ENCODE measurements around the gene KLF15.

DNA sequence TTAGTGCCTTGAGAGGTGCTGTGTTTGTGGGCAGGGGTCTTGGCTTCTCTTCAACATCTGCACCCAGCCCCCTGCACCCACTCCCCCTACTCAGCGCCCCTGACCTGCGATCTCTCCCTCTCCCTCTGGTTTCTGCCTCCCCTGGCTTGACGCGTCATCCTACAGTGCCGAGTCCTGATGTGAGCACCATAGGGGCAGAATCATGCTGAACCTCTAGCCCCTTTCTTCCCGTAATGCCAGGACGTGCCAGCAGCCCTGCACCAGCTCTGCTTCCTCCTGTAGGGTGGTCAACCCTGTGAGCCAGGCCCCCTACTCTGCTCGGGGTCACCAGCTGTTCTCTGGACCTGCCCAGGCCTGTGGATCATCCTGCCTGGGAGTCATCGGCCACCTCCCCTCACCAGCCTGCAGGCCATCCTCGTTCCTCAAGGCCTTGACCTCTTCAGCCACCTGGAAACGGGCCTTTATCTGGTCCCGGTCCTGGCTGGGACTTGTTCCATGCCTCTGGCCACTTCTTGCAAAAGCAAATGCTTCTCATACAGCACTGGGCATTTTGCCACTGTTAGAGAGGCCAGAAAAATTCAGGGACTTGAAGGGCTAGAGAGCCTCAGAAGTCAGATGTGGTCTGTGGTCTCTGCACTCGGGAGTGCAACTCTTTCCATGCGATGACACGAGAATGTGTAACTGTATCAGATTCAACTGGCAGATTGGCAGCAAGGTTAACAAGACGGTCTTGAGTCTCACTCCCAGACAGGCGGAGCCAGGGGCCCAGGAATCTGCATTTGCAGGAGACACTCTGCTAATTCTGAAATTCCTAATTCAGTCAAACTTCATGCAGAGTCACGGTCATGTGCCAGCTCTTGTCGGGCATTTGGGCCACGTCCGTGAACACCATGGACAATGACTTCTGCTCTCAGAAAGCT is 16.7 kb upstream of the KLF15 start:
- TF ChIP-seq, protein P1, sequence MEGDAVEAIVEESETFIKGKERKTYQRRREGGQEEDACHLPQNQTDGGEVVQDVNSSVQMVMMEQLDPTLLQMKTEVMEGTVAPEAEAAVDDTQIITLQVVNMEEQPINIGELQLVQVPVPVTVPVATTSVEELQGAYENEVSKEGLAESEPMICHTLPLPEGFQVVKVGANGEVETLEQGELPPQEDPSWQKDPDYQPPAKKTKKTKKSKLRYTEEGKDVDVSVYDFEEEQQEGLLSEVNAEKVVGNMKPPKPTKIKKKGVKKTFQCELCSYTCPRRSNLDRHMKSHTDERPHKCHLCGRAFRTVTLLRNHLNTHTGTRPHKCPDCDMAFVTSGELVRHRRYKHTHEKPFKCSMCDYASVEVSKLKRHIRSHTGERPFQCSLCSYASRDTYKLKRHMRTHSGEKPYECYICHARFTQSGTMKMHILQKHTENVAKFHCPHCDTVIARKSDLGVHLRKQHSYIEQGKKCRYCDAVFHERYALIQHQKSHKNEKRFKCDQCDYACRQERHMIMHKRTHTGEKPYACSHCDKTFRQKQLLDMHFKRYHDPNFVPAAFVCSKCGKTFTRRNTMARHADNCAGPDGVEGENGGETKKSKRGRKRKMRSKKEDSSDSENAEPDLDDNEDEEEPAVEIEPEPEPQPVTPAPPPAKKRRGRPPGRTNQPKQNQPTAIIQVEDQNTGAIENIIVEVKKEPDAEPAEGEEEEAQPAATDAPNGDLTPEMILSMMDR (IDR thresholded peaks at IDR 0.05): no peak
- TF ChIP-seq POLR2A (IDR thresholded peaks at IDR 0.05): no peak

All from lower leg skin (tissue), 3 donors.